GM12864 (cell line): ENCODE results near the gene KLK6.

Experiments
- DNase-seq: peaks from one replicate; pipeline ENCODE4 v3.0.0-alpha.2; 2011; ENCODE audit warnings: low read depth
- H3K4me3 ChIP-seq: 2 replicates; pipeline ENCODE4 v1.5.1; 2011; ENCODE audit warnings: mild to moderate bottlenecking, low read depth, low read length, control low read depth
- CTCF ChIP-seq: IDR thresholded peaks from 2 replicates; pipeline ENCODE4 v1.5.1; 2011; ENCODE audit warnings: low read depth, mild to moderate bottlenecking, moderate library complexity, low read length, control low read depth, inconsistent platforms; ENCODE audit errors: missing control alignments

KLK6 gene

GRCh38 chr19:50924586-50924985 is 44.8 kb downstream of the KLK6 start:
- no peak for DNase-seq
- TF ChIP-seq CTCF, result no peak
- H3K4me3 ChIP-seq, result no peak overlapping the region

DNA sequence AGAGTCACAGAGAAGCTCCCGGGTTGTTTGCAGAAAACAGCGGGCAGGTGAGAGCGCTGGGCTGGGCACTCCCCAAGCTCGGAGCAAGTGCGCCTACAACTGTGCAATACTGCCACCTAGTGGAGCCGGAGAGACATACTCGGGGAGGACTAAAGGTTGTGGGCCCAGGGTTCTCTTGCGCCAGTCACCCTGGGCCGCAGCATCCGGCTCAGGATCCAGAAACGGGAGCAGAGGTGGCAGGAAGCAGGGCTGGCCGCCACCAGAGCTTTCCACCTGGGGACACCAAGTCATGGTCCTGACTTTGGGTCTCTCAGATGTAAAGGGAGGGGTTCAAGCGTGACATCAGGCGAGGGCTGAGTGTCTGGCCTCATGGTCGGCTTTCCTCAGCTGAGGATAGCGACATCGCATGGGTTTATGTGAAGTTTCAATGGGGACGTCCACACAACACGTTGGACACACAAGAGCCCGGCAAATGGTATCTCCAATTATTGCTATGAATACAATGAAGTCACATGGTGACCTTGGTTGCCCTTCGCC is 47.0 kb downstream of the KLK6 start:
- no peak overlapping the region for H3K4me3 ChIP-seq
- TF ChIP-seq CTCF, result peak; percentile 84
- DNase-seq, result peak; percentile 61

- no peak for DNase-seq
- no peak for TF ChIP-seq CTCF
- H3K4me3 ChIP-seq, result no peak overlapping the region
Measured at GRCh38 chr19:50921426-50922316, 47.7 kb downstream of the KLK6 start.

DNA sequence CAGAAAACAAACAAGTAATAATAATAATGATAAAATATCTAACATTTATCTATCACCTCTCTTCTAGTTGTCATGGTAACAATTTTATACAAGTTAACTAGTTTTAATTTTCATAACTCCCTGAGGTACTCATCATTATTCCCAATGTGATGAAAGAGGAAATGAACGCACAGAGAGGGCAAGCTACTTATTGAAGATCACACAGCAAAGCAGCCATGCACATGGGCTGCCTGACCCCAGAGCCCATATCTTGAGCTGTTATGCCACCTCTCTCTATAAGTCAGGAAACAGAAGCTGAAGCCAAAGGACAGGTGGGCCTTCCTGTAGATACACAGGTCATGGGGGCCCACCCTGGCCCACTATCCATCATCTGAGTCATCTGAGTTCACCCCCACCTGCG is 53.3 kb downstream of the KLK6 start:
- no peak for DNase-seq
- no peak for TF ChIP-seq CTCF
- no peak overlapping the region for H3K4me3 ChIP-seq

DNA sequence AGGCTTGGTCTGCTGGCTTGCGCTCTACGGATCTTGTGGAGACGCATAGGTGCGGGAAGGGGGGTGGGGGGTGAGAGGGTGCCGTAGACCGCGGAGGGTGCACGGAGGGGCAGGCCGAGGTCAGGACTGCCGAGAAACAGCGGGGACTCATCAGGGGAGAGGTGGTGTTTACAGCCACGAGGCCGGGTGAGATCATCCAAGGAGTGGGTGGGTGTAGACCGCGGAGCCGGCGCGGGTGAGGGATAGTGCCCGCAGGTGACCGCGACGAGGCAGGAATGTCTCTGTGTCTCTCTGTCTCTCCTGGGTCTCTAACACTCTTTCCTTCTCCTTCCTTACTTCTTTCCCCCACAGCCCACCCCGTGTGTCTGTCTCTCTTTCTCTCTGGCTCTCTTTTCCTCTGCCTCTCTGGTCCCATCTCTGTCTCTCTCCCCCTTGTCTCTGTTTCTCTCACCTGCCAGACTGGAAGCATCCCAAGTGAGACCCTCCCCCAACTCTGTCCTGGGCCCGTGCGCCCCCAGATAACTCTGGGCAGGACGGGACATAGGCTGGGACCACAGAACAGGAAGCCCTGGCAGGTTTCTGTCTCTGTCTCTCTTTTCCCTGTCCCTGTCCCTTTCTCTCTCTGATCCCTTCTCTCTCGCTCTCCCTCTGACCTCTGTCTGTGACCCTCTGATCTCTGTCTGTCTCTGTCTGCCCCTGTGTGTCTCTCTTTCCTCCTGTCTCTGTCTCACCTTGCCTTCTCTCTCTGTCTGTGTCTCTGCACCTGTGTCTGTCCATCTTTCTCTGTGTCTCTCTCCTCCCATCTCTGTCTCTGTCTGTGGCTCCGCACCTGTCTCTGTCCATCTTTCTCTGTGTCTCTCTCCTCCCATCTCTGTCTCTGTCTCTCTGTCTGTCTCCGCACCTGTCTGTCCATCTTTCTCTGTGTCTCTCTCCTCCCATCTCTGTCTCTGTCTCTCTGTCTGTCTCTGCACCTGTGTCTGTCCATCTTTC is 56.4 kb downstream of the KLK6 start:
- no peak for DNase-seq
- no peak overlapping the region for H3K4me3 ChIP-seq
- TF ChIP-seq CTCF, result no peak

DNA sequence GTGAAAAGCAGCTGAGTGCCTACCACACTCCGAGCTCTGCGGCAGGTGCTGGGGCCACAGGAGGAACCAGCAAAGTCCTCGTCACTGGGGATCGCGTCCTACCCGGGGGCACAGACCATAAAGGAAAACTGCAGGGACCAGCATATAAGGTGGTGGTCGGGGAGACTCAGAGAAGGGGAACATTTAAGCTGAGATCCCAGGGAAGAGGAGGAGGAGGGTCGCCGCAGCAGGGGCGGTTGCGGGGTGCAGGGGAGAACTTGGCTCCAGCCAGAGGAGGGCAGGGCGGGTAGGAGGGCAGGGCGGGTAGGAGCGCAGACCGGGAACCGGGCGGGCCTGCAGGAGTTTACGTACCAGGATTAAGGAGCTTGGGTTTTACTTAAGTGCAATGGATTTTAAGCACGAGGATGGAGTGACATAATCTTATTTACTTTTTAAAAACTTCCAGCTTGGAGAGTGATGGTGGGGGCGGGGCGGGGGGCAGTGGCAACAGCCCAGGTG is 57.2 kb downstream of the KLK6 start:
- no peak for TF ChIP-seq CTCF
- no peak for DNase-seq
- no peak overlapping the region for H3K4me3 ChIP-seq
